T-helper 1 cell treated with Interleukin-12 subunit alpha and Interleukin-12 subunit beta and Interleukin-4 antibody, amounts not matched to agents 30 ng/mL and 1 ng/mL, for 36 hours (primary cell): ENCODE measurements around the gene FBXW4. TPM values are rescaled to one million over a fixed set of nuclear protein-coding genes. Genes with fewer than 3 reads are reported as not detected.
"Not testable (repeated sequence)": the region's sequence is repeated elsewhere in the genome, so short reads cannot be mapped to it uniquely, and the experiment has no call there.

Source experiments
- intact Hi-C: fragments of 100-400 bp; cut with micrococcal nuclease; formaldehyde crosslinking; loops from one replicate; pipeline ENCODE4 v1.15.1; 2024
- total RNA-seq: library from RNA; stranded (reverse); gene quantifications from 2 replicates; pipeline ENCODE4 v1.2.3, GENCODE V29; 2022

The FBXW4 gene
- total RNA-seq, 1 donor from 2014 or later: 44.0 TPM

DNA sequence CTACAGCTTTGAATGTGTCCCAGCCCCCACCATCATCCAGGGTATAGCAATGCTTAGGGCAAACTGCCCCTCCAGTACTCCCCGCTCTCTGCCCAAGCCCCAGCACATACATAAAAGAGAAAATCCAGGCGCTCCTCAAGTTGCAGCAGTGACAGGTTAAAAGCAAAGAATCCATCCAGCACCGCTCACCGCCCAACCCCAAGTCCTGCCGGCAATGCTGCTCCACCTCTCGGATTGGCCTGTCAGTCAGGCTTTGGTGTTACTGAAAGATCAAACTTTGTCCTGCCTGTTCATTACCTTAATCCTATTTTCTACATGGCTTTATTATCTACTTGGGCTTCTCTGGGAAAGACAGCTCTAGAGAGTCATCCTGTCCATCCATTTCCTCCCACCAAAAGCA, 75.0 kb downstream of the FBXW4 start:
- intact Hi-C loops: no loop called here

DNA sequence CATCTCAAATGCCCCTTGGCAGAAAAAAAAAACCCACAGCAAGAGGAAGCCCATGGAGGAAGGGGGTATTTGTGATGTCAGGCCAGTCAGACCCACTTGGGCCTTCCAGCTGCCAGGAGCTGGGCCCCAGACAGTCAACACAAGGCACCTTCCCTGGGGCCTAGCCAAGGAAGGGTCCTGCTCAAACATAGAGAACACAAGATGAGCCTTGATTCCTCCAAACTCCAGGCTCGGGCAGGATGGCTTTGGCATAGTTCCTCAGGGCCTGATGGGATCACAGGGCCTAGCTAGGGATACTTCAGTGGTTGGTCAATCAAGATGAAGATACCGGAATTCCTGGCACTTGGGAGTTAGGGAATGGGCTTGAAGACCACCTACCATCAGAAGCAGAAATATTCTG, 76.1 kb downstream of the FBXW4 start:
- intact Hi-C loops: no loop called here

DNA sequence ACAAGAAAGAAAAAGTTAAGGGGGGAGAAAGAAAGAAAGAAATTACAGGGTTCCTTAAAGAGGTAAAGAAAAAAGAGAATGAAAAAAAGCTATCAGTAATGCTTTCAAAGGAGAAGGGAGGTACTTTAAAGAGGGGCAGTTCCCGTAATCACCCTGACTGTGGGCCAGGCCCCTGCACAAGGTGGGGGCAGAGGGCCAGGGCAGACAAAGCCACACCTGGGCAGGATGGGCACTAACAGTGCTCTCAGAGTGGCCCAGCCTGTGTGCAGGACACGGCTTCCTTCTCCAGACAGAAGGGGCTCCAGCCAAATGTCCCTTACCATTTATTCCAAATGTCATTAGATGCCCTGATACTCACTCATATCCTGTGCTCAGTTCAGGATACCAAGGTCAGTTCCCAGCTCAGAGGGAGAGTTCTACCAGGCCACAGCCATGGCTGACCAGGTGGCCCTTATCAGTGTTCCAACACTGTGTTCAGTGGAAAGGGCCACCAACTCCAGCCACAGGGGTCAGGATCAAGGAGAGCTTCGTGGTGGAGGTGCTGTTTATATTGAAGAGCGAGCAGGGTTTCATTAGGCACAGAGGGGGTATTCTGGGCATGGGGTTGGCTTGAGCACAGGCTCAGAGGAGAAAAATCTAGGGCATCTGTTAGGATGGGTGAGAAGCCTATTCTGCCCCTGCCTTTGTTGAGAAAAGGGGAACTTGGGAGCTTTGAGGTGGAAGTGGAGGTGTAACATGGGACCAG, 77.0 kb downstream of the FBXW4 start:
- intact Hi-C loops: no loop called here

DNA sequence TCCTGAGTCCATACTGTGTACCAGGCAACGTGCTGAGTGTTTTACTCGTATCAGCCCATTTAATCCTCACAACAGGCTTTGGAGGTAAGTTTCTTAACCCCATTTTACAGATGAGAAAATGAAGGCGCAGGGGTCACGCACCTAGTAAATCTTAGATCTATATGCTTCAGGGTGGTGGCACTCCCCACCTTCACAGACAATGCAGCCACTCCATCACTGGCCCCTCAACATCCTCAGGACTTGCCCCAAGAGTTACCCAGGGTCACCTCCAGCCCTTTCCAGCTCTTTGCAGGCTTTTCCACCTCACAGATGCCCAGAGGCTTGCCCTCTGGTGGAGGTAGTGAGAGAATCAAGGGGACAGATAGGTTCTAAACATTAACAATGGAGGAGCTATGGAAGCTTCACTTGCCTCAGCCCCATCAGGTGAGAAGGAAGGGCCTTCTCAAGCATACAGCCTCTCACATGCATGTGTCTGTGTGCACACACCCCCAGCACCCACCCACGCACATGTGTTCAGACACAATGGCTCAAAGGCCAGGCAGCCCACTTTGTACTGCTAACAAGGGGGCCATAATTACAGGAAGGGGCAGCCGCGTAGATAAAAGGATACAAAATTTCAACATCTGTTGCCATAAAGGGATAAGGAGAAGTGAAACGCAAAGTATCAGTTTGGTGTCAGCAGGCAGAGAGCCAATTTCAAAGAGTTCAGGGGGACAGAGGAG, 77.7 kb downstream of the FBXW4 start:
- intact Hi-C loops: no loop called here

DNA sequence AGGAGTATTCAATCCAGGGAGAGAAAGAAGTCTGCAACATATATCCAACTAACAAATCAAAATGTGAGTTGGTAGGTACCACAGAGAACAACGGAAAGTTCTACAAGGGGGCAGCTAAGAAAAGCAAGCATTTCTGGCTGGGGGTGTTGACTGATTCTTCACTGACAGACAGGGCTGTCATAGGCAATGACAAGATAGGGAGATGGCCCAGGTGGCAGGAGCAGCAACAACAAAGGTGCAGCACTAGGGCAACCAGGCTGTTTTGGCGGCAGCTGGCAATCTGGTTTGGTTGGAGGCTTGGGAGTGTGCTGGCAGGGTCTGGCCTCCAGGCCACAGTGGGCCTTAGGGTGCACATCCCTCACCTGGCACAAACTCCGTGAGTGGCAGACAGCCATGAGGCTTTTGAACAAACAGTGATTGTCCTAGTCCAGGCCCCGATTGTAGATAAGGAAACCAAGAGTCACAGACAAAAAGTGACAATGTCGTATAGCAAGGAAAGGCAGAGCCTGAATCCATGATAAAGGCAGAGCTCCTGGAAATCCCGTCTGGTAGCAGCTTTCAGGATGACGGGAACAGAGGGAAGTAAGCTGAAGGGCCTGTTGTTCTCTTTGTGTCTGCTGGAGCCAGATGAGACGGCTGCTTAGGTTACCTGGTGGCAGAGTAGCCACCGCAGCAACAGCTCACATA, 78.4 kb downstream of the FBXW4 start:
- intact Hi-C loops: no loop called here

DNA sequence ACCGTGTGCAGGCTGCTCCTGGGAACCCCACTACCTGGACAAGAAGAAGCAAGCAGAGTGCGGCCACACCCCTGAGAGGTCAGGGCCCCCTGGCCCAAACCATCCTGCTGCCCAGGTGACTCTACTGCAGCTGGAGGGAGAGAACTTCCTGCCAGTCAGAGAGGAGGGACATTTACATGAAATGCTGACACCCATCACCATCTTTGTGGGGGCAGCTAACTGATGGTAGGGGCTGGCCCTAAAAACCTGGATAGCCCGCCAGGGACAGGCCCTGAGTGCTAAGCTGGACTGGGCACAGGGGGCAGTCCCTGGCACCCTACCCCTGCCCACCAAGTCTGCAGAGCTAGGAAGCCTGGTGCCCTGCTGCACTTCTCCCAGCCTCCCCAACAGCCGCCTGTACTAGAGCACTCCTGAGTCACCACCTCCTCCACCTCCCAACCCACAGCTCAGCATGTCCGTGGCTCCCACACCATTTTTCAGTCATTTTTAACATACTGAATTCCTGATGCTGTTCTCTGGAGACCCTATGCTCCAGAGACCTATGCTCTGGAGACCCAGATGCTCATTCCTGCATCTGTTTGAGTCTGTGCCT, 79.3 kb downstream of the FBXW4 start:
- intact Hi-C loops: no loop called here

DNA sequence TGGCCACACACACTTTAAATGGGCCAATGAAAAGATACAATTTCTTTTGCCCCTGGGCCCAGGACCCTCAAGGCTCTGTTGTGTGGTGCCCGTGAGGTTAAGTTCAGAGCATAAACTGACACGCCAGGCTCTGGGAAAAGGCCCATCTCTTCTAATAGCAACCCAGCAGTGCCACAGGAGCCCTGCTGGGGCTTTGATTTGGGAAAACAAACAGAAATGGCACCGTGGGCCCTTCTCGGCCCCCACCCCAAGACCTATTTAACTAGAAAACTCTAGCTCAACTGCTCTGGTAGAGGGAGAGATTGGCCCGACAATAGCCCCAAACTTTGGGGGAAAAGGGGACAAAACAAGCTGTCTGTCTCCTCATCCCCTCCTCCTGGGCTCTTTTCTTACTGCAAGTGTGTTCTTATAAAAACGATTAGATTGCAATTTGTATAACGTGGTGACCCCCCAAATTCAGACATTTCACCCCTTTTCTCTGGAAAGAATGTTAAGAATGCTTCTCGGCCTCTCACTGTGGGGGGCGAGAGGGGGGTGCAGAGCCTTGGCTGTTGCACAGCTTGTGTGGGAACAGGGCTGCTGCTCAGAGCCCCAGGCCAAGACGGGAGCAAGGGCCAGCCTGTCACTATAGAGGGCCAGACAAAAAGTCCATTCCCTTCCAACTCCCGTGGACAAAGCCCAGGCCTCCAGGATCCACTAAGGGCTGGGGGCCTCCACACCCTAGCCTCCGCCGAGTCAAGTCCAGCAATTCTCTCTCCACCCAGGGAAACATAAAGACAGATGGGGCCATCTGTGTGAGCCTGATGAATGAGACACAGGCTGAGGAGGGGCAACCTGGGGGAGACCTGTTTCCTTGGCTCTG, 80.1 kb downstream of the FBXW4 start:
- intact Hi-C loops: no loop called here

DNA sequence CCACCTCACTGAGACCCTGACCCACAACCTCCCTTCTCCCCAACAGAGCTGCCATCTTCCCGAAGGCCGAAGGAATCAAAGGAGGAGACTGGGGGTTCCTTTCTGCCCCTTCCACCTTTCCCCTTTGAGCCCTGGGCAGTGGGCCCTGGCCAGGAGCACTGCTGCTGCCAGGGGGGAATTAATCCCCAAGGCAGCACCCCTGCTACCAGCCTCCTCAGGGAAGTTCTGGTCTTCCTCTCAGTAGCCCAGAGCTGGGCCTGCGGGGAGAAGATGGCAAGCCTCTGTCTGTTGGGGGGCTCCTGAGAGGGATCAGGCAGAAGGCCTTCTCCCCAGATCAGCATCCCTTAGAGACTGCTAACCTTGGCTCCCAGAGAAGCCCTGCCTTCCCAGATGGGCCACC, 81.3 kb downstream of the FBXW4 start:
- intact Hi-C loops: no loop called here

DNA sequence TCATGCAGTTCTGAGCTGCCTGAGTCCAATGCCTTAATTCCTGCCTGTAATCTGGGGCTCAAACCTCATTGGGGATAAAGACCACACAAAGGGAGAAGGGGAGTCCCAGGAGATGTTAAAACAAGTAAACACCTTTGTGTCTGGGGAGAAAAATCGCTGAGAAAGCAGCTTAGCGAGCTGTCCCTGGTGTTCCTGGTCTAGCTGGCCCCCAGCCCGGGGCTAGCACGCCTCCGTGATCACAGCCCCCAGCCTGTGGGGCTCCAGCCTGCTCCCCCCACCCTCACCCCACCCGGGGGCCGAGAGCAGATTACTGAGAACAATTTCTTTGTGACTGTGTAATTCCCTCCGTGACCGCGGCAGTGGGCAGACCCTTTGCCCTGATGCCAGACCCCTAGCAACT, 82.1 kb downstream of the FBXW4 start:
- intact Hi-C loops: no loop called here

DNA sequence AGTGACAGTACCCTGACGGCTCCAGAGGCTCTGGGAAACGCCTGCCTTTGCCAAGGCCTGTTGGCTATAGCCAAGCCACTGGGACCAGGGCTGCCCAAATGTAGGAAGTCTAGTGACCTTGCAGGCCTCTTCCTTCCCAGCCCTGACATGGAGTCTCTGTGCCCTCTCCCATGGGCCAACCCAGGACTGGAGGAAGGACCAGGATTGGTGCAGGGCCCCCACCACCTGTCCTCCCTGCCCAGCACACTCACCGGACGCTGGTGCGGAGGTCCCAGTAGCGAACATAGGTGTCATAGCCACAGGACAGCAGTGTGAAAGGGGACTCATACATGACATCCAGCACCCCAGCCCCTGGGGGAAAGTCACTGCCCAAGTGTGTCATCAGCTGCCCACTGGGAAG, 82.9 kb downstream of the FBXW4 start:
- intact Hi-C loops: no loop called here

DNA sequence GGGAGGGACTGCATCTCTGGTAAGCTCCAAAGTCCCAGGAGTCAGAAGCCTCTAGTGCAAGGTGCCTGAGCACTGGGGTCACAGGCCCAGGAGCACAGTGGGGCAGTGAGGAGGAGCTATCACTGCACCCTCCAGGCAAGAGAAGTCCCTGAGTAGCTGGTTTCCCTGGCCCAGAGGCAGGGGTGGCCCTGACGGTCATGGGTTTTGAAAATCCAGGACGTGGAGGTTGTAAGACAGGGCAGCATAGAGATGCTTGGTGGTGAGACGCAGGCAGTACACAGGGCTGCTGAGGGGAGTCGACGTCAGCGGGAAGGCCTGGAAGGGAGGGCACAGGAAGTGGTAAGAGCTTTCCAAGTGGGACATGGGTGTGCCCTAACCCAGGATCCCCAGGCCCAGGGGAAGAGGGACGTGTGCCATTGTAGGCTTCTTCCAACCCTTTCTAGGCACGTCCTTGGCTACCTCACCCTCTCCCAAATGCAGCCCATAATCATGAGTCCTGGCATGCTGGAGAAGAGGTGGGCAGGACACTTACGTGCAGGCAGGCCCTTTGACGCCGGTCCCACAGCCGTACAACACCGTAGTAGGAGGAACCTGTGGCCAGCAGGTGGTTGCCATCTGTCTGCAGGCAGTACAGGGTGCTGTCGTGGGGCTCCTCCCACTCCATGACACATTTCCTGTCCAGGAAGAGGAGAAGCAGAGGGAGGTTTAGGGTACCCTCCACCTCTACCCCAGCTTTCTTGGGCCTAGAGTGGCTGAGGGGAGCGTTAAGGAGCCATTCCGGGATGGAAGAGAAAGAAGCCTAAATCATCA, 83.7 kb downstream of the FBXW4 start:
- intact Hi-C loops: no loop called here

DNA sequence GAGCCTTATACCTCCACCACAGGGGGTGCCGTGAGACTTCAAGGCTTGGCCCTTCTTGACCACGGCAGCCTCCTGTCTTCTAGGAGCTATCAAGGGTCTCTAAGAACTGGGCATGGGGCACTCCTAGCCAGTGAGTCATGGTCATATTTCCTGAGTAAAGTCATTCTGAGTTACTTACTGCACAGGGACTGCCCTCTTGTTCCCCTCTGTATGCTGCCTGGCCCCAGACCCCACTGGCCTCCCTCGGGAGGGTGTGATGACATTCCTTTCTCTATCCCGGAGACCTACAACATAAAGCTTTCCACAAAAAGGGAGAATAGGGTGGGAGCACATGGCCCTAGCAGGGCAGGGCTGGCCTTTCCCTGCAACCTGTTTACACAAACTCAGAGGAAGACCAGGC, 85.5 kb downstream of the FBXW4 start:
- intact Hi-C loops: no loop called here

DNA sequence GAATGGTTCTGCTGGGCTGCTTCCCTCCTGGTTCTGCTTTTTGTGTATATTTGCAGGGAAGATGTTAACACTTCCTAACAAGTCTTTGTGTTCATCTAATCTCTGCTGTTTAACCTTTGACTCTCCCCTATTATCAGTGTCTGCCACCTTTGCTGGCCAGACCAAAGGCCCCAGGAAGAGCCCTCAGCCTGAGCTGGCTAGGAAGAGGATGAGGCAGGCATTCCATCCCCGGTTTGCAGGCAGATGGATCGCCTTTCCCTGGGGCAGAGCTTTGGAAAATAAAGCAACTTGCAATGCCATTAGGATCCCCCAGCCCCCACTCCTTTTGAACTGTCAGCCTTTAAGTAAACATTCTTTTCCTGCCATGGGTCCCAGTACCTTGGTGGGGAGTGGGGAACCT, 87.8 kb downstream of the FBXW4 start:
- intact Hi-C loops: no loop called here

DNA sequence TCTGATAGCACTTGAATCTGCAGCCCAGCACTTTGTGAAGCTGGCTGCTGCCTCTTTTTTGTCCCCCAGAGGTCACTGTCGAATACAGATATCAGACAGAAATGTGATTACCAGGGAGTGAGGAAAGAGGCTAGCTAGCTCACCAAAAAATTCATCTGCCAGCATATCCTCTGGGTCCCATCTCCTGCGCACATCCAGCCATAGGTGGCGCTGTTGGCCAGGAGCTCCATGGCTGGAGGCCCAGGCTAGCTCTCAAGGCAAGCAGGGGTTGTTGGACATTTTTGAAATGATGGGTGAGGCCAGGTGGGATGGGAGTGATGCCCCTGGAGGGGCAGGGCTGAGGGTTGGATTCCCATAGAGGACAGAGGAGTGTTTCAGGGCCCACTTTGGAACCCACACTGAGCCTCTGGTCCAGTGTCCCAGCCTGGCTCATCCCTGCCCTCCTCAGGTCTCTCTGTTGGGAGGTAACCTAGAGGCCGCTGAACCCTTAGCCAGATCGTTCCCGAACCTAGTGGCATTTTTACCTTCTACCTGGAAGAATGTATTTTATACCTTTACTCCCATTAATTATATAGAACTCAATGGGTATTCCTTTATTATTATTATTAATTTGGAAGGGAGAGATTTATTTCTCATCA, 92.1 kb downstream of the FBXW4 start:
- intact Hi-C loops: loop anchor here (1.0 to 5.0 kb wide), 3 partner anchors 89 to 178 kb away; no protein-coding TSS in a partner anchor

DNA sequence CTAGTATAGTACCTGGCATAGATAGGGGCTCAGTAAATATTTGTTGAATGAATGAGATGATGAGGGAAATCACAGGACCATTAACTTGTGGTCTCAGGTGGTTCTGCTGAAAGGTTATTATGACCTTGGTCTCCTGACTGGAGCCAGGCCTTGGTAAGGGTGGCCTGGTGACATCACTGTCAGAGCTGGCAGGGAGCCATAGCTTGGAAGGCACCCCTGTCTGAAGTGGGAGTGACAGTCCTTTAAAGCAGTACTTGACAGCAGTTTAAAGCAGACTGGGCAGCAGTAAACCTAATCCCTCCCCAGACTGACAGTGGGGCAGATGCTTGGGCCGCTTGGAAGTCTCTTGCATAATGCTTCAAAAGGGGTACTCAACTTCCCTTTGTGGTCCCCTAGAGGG, 93.4 kb downstream of the FBXW4 start:
- intact Hi-C loops: loop anchor here (5.0 kb wide), 1 partner anchor 91 kb away; no protein-coding TSS in a partner anchor

DNA sequence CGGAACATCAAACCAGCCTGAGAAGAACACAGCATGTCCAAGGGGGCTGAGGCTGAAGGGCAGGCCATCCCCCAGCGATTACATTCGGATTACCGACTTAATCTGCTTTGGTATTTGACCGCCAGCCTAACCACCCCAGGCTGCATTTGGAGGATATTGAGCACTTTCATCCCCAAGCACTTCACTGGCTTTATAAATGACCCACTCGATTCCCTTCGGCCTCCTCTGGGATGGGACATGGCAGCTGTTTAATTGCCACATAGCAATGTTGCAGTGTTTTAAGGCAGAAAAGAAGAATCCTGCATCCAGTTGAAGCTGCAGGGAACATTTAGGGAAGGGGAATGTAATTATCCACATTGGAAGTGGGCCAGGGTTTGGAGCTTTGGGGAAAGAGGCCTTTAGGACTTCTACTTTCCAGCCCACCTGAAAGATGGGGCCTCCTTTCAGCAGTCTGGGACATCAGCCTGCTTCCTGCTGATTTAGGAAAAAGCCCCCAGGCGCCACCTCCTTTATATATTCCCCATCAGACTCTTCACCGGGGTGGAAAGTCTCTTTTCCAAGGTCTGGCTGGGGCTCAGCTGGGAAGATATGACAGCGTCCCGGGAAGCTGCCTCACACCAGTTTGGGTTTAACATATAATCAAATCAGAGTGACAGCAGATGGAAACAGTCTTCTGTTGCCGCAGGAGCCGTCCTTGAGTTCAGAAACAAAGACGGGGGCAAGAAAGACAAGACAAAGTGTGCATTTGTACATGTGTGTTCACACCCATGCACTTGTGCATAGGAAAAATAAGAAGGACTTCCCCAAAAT, 97.7 kb downstream of the FBXW4 start:
- intact Hi-C loops: no loop called here

DNA sequence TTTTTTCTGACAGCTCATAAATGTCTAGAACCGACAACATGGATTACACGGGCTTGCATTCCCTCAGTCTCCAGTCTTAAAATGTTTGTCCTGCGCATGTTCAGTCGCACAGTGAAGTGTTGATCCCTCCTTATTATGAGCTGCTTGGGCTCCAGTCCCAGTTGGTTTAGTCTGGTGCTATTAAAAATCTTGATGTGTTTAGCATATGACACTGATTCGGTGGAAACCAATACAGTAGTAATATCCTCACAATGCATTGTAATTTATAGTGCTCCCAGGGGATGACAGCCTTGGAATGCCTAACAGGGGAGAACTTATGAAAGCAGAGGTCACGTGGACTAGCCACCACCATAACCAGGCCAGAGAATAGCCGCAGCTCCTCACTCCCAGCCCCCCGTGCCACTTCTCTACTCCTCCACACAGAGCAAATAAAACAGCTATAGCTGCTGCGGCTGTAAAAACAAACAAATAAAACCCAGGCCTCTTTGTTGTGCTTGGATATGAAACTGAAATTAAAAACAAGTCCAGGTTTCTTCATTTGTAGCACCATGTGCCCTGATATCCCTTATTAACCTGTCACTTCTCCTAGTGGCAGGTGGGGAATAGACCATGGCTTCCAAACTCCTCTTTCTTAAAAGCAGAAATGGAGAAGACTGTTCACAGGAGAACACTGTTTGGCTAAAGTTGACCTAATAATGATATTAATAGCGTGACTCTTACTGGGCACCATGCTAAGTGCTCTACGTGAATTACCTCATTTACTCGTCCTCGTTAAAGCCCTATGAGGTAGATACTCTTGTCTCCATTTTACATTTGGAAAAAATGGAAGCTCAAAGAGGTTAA, 99.2 kb downstream of the FBXW4 start:
- intact Hi-C loops: no loop called here

DNA sequence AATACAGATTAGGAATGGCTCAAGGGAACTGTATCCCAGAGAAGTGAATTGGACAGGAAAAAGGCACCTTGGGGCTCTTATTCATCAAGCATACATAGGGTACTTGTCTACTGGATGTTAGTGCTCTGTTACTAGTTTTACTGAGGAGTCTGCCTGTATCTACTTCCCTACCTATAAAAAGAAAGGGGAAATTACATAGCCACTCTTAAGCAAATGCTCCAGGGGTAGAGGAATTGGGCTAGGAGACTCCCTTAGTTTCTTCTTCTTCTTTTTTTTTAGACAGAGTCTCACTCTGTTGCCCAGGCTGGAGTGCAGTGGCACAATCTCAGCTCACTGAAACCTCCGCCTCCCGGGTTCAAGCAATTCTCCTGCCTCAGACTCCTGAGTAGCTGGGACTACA, 101.6 kb downstream of the FBXW4 start:
- intact Hi-C loops: not testable (repeated sequence)
